Glutamatergic neuron (in vitro differentiated cells): ENCODE measurements around the gene RPP25L. TPM values are rescaled to one million over a fixed set of nuclear protein-coding genes. Genes with fewer than 3 reads are reported as not detected.
A peak's percentile ranks its signal among the peaks of the same experiment; 100 is the strongest.

Experiments
- DNase-seq: peaks from one replicate; pipeline ENCODE4 v3.0.0; 2022
- H3K27ac Mint-ChIP-seq: one replicate; pipeline ENCODE4 v1.8.0; 2020; ENCODE audit warnings: mild to moderate bottlenecking, mixed read lengths, inconsistent platforms; ENCODE audit not compliant: unreplicated experiment
- H3K27me3 Mint-ChIP-seq: one replicate; pipeline ENCODE4 v1.8.0; 2020; ENCODE audit warnings: mild to moderate bottlenecking, moderate library complexity, mixed read lengths, inconsistent platforms; ENCODE audit not compliant: unreplicated experiment
- H3K36me3 Mint-ChIP-seq: one replicate; pipeline ENCODE4 v1.8.0; 2020; ENCODE audit warnings: mild to moderate bottlenecking, mixed read lengths, inconsistent platforms; ENCODE audit not compliant: unreplicated experiment
- H3K4me1 Mint-ChIP-seq: one replicate; pipeline ENCODE4 v1.8.0; 2020; ENCODE audit warnings: mild to moderate bottlenecking, low read depth, mixed read lengths, inconsistent platforms; ENCODE audit not compliant: unreplicated experiment
- H3K4me3 Mint-ChIP-seq: one replicate; pipeline ENCODE4 v1.8.0; 2020; ENCODE audit warnings: mild to moderate bottlenecking, mixed read lengths, inconsistent platforms; ENCODE audit not compliant: unreplicated experiment
- H3K9me3 Mint-ChIP-seq: one replicate; pipeline ENCODE4 v1.8.0; 2020; ENCODE audit warnings: mild to moderate bottlenecking, moderate library complexity, mixed read lengths, inconsistent platforms; ENCODE audit not compliant: unreplicated experiment
- total RNA-seq: library from RNA; stranded (reverse); fragmentation: NEBNext Ultra II Directional; extraction: Animal tissue kit (Norgen Biotek cat#: 25700); gene quantifications from one replicate; pipeline ENCODE4 v1.2.1, GENCODE V29; 2021; ENCODE audit not compliant: unreplicated experiment
- TF ChIP-seq, protein P1 (sequence below): fragments of 200-600 bp; sonication (generic); IDR thresholded peaks from one replicate; pipeline ENCODE4 v1.5.0; 2021; ENCODE audit not compliant: partially characterized antibody, unreplicated experiment

Gene RPP25L
- total RNA-seq, 1 donor from 2014 or later = 12.6 TPM

DNA sequence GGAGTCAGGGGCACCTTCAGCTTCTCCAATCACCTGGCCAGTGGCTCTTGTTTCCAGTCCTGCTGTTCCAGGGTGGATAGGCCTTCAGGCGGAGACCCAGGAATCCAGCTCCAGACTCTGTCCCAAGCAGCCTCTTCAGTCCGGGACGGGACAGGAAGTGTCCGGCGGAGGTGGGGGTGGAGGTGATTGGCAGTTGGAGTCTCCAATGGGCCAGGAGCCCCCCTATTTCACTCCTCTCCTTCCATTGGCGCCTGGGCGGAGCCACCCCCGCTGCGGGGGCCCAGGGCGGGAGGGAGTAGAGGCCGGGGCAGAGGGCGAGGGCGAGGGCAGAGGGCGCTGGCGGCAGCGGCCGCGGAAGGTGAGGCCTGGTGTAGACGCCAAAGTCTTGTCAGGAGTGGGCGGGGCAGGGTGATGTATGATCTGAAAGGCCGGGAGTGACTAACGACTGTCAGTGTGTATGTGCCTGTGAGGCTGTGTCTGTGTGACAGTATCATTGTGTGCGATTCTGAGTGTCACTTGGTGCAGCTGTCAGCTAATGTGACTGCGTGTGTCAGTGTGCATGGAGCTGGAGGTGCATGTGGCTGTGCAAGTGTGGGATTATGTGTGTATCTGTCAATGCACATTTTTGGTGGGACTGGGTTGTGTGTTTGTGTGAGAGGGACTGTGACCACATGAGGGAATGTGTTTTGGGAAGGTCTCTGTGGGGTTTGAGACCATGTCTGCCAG is 40.1 kb upstream of the RPP25L start, which contains the start of gene IL11RA:
TSS of gene IL11RA (plus strand) at position 310 of the 726 bp plus-strand sequence. CDS start 3,033 bp downstream, outside the sequence.
- TF ChIP-seq, protein P1, sequence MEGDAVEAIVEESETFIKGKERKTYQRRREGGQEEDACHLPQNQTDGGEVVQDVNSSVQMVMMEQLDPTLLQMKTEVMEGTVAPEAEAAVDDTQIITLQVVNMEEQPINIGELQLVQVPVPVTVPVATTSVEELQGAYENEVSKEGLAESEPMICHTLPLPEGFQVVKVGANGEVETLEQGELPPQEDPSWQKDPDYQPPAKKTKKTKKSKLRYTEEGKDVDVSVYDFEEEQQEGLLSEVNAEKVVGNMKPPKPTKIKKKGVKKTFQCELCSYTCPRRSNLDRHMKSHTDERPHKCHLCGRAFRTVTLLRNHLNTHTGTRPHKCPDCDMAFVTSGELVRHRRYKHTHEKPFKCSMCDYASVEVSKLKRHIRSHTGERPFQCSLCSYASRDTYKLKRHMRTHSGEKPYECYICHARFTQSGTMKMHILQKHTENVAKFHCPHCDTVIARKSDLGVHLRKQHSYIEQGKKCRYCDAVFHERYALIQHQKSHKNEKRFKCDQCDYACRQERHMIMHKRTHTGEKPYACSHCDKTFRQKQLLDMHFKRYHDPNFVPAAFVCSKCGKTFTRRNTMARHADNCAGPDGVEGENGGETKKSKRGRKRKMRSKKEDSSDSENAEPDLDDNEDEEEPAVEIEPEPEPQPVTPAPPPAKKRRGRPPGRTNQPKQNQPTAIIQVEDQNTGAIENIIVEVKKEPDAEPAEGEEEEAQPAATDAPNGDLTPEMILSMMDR = no peak
- Mint-ChIP-seq H3K4me1 (peaks cover 31% of the 10 kb centered on the region), H3K9me3 (peaks cover 8% of the 10 kb centered on the region), H3K27me3 (peaks cover 7% of the 10 kb centered on the region), H3K27ac (peak within 1 kb of the TSS; percentile 48), H3K36me3 (peaks cover 8% of the 10 kb centered on the region), H3K4me3 (peak within 1 kb of the TSS; percentile 77)
- peak; percentile 64 for DNase-seq

GRCh38 chr9:34651321-34651720 is 39.4 kb upstream of the RPP25L start:
- H3K4me1 Mint-ChIP-seq = peaks cover 27% of the 10 kb centered on the region
- H3K4me3 Mint-ChIP-seq = peak overlapping the region; percentile 77
- TF ChIP-seq, protein P1 = no peak
- no peak for DNase-seq
- H3K36me3 Mint-ChIP-seq = peaks cover 8% of the 10 kb centered on the region
- H3K9me3 Mint-ChIP-seq = peaks cover 8% of the 10 kb centered on the region
- peaks cover 7% of the 10 kb centered on the region for H3K27me3 Mint-ChIP-seq
- H3K27ac Mint-ChIP-seq = peak overlapping the region; percentile 46

DNA sequence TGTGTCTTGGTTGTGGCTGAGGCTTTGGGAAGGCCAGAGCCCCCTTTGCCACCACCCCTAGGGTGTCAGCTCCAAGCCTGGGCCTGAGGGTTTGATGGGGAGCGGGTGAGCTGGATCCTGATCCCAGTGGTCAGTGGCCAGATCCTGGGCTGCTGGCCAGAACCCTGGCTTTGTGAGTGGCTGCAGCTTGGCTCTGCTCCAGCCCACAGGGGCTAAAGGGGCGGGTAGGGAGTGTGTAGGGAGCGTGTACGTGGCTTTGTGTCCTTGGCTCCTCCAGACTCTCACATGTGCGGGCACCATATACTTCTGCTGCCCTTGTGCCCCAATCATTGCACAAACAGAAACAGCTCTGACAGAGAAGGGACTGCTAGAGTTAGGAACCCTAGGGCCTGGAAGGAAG is 38.9 kb upstream of the RPP25L start:
- no peak for DNase-seq
- no peak overlapping the region for H3K4me3 Mint-ChIP-seq
- peaks cover 8% of the 10 kb centered on the region for H3K27me3 Mint-ChIP-seq
- TF ChIP-seq, protein P1 = no peak
- no peak overlapping the region for H3K27ac Mint-ChIP-seq
- peaks cover 8% of the 10 kb centered on the region for H3K36me3 Mint-ChIP-seq
- H3K4me1 Mint-ChIP-seq = peaks cover 28% of the 10 kb centered on the region
- H3K9me3 Mint-ChIP-seq = peaks cover 6% of the 10 kb centered on the region

- Mint-ChIP-seq H3K4me1 (peaks cover 23% of the 10 kb centered on the region), H3K9me3 (peaks cover 6% of the 10 kb centered on the region), H3K4me3 (peak overlapping the region; percentile 52), H3K27me3 (peaks cover 10% of the 10 kb centered on the region), H3K36me3 (peaks cover 8% of the 10 kb centered on the region), H3K27ac (no peak overlapping the region)
- DNase-seq = no peak
- TF ChIP-seq, protein P1 = no peak
These were observed 36.8 kb upstream of the RPP25L start for GRCh38 chr9:34648673-34649072.

DNA sequence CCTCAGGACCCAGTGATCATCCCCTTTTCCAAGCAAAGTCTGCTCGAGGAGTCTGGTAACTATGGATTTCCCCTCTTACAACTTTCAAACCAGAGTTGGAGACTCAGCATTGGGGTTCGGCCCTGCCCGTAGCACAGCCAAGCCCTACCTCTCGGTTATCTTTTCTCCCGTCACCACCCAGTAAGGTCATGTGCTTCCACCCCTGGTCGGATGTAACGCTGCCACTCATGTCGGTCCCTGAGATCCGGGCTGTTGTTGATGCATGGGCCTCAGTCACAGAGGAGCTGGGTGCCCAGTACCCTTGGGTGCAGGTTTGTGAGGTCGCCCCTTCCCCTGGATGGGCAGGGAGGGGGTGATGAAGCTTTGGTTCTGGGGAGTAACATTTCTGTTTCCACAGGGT is 35.8 kb upstream of the RPP25L start:
- Mint-ChIP-seq H3K4me3 (peak overlapping the region; percentile 91), H3K36me3 (peaks cover 8% of the 10 kb centered on the region), H3K27ac (no peak overlapping the region), H3K4me1 (peaks cover 16% of the 10 kb centered on the region), H3K9me3 (peaks cover 6% of the 10 kb centered on the region), H3K27me3 (peaks cover 10% of the 10 kb centered on the region)
- DNase-seq = no peak
- TF ChIP-seq, protein P1 = no peak
